ENCODE data around the gene CCDC50.

GRCh38 chr3:191343913-191344312, 14.7 kb downstream of the CCDC50 start:
- TF ChIP-seq POLR2AphosphoS5 (IDR thresholded peaks at IDR 0.05), result no peak
- TF ChIP-seq, protein P1, sequence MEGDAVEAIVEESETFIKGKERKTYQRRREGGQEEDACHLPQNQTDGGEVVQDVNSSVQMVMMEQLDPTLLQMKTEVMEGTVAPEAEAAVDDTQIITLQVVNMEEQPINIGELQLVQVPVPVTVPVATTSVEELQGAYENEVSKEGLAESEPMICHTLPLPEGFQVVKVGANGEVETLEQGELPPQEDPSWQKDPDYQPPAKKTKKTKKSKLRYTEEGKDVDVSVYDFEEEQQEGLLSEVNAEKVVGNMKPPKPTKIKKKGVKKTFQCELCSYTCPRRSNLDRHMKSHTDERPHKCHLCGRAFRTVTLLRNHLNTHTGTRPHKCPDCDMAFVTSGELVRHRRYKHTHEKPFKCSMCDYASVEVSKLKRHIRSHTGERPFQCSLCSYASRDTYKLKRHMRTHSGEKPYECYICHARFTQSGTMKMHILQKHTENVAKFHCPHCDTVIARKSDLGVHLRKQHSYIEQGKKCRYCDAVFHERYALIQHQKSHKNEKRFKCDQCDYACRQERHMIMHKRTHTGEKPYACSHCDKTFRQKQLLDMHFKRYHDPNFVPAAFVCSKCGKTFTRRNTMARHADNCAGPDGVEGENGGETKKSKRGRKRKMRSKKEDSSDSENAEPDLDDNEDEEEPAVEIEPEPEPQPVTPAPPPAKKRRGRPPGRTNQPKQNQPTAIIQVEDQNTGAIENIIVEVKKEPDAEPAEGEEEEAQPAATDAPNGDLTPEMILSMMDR (IDR thresholded peaks at IDR 0.05), result no peak
- TF ChIP-seq POLR2A (IDR thresholded peaks at IDR 0.05), result no peak
